Smooth muscle cell (in vitro differentiated cells): Measurements from ENCODE around the gene UBE2R2. TPM values are rescaled to one million over a fixed set of nuclear protein-coding genes. Genes with fewer than 3 reads are reported as not detected.
"Not testable (repeated sequence)": the region's sequence is repeated elsewhere in the genome, so short reads cannot be mapped to it uniquely, and the experiment has no call there.

ENCODE experiments used
- DNase-seq: peaks from one replicate; lab custom pipeline; 2025; ENCODE audit not compliant: unreplicated experiment; lab: John Stamatoyannopoulos, UW
- H2AFZ ChIP-seq: fragments of 200-600 bp; sonication (generic); 2 replicates; pipeline ENCODE4 v1.6.0; 2016; ENCODE audit warnings: antibody characterized with exemption, low read depth, mild to moderate bottlenecking
- H3F3A ChIP-seq: fragments of 200-600 bp; sonication (generic); 2 replicates; pipeline ENCODE4 v1.6.0; 2017; ENCODE audit warnings: antibody characterized with exemption, low read depth
- H3K27ac ChIP-seq: fragments of 200-600 bp; sonication (generic); 2 replicates; pipeline ENCODE4 v1.5.1; 2016; ENCODE audit warnings: low read depth, mild to moderate bottlenecking
- H3K27me3 ChIP-seq: fragments of 200-600 bp; sonication (generic); 2 replicates; pipeline ENCODE4 v1.6.1; 2016; ENCODE audit warnings: low read depth, mild to moderate bottlenecking
- H3K36me3 ChIP-seq: fragments of 200-600 bp; sonication (generic); 2 replicates; pipeline ENCODE4 v1.5.1; 2016; ENCODE audit warnings: low read depth
- H3K4me1 ChIP-seq: fragments of 200-600 bp; sonication (generic); 2 replicates; pipeline ENCODE4 v1.5.1; 2016; ENCODE audit warnings: low read depth
- H3K4me2 ChIP-seq: fragments of 200-600 bp; sonication (generic); 2 replicates; pipeline ENCODE4 v1.6.0; 2016; ENCODE audit warnings: mild to moderate bottlenecking
- H3K4me3 ChIP-seq: fragments of 200-600 bp; sonication (generic); 2 replicates; pipeline ENCODE4 v1.5.1; 2016; ENCODE audit warnings: mild to moderate bottlenecking
- H3K79me2 ChIP-seq: fragments of 200-600 bp; sonication (generic); 2 replicates; pipeline ENCODE4 v1.6.0; 2016; ENCODE audit warnings: low read depth, mild to moderate bottlenecking
- H3K9ac ChIP-seq: fragments of 200-600 bp; sonication (generic); 2 replicates; pipeline ENCODE4 v1.6.0; 2016; ENCODE audit warnings: low read depth
- H3K9me3 ChIP-seq: fragments of 200-600 bp; sonication (generic); replicated peaks from 2 replicates; pipeline ENCODE4 v1.5.1; 2016; ENCODE audit warnings: low read depth
- H4K20me1 ChIP-seq: fragments of 200-600 bp; sonication (generic); 2 replicates; pipeline ENCODE4 v1.6.0; 2016; ENCODE audit warnings: low read depth
- CTCF ChIP-seq: fragments of 200-600 bp; sonication (generic); IDR thresholded peaks from 2 replicates; pipeline ENCODE4 v1.5.1; 2017; ENCODE audit warnings: borderline replicate concordance, mild to moderate bottlenecking, antibody characterized with exemption; ENCODE audit not compliant: insufficient read depth, poor library complexity, severe bottlenecking
- WGBS: methylation state at CpG from one replicate; pipeline ENCODE4 v1.1.7; 2016; ENCODE audit warnings: low lambda C conversion rate; 5-methylcytosine and 5-hydroxymethylcytosine counted together
- polyA plus RNA-seq: library from polyadenylated mRNA; unstranded; fragments of >200 nt; fragmentation: Nextera tagmentation; extraction: Ambion mirVana; gene quantifications from 2 replicates; pipeline ENCODE4 v1.2.1, GENCODE V29; 2016
- total RNA-seq: library from RNA; depleted of rRNA; stranded (reverse); fragments of >200 nt; gene quantifications from 2 replicates; pipeline ENCODE4 v1.2.3, GENCODE V29; 2014

The UBE2R2 gene
- total and polyA plus RNA-seq, 2 experiments from 2014 or later, result 43.2 to 43.5 TPM

DNA sequence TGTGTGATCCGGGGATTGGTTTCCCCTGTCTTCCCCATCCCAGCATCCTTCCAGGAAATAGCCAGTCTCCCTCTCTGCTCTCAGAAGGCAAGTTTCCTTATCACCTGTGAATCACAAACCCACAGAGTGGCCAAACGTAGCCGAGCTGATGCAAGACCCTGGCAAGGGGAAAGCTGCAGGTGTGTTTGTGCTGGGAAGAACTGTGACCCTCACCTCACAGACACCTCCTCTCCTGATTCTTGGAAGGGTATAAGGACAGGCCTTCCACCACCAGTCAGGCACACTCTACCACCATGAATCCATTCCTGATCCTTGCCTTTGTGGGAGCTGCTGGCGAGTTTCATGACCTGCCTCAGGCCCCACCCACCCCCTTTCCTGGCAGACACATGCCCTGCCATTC lies 21.7 kb upstream of the UBE2R2 start, which contains the start of gene PRSS3:
Gene PRSS3 (plus strand): TSS at position 281 of the 400 bp plus-strand sequence. CDS start 13 bp downstream, at position 294.
- Histone ChIP-seq H3F3A (no peaks in the 10 kb centered on the region), H3K36me3 (no peaks in the 10 kb centered on the region), H3K9me3 (no peaks in the 10 kb centered on the region), H3K4me1 (no peaks in the 10 kb centered on the region), H3K27me3 (no peaks in the 10 kb centered on the region), H3K4me3 (no peak within 1 kb of the TSS), H3K79me2 (no peaks in the 10 kb centered on the region), H2AFZ (no peak within 1 kb of the TSS), H3K9ac (no peak within 1 kb of the TSS), H4K20me1 (no peaks in the 10 kb centered on the region), H3K4me2 (no peak within 1 kb of the TSS), H3K27ac (no peak within 1 kb of the TSS)
- DNase-seq, result no peak
- WGBS, result 73% methylated on average over 4 of the region's 4 CpGs
- TF ChIP-seq CTCF, result no peak

GRCh38 chr9:33795819-33796218 lies 21.1 kb upstream of the UBE2R2 start:
- Histone ChIP-seq H3K79me2 (no peaks in the 10 kb centered on the region), H3F3A (no peaks in the 10 kb centered on the region), H3K9ac (no peak overlapping the region), H2AFZ (no peak overlapping the region), H4K20me1 (no peaks in the 10 kb centered on the region), H3K27ac (no peak overlapping the region), H3K4me3 (no peak overlapping the region), H3K9me3 (no peaks in the 10 kb centered on the region), H3K27me3 (no peaks in the 10 kb centered on the region), H3K36me3 (no peaks in the 10 kb centered on the region), H3K4me2 (no peak overlapping the region), H3K4me1 (no peaks in the 10 kb centered on the region)
- no peak for DNase-seq
- TF ChIP-seq CTCF, result no peak
- WGBS, result 67% methylated on average over 4 of the region's 4 CpGs

GRCh38 chr9:33796679-33797078 lies 20.3 kb upstream of the UBE2R2 start:
- not testable (repeated sequence) for H3K4me2 ChIP-seq, H3K36me3 ChIP-seq, H3K27ac ChIP-seq, H3K9ac ChIP-seq, H4K20me1 ChIP-seq, H3F3A ChIP-seq, H3K4me1 ChIP-seq, H3K27me3 ChIP-seq, H3K79me2 ChIP-seq, H3K4me3 ChIP-seq, H3K9me3 ChIP-seq, H2AFZ ChIP-seq, DNase-seq
- 70% methylated on average over 5 of the region's 5 CpGs for WGBS

GRCh38 chr9:33797837-33798236 lies 19.1 kb upstream of the UBE2R2 start:
- no peaks in the 10 kb centered on the region for H3K27me3 ChIP-seq
- H3K4me1 ChIP-seq, result no peaks in the 10 kb centered on the region
- H3K9ac ChIP-seq, result no peak overlapping the region
- no peak overlapping the region for H3K4me3 ChIP-seq
- H3K9me3 ChIP-seq, result no peaks in the 10 kb centered on the region
- DNase-seq, result no peak
- H4K20me1 ChIP-seq, result no peaks in the 10 kb centered on the region
- WGBS, result 82% methylated on average over 8 of the region's 8 CpGs
- H3K36me3 ChIP-seq, result no peaks in the 10 kb centered on the region
- H3K4me2 ChIP-seq, result no peak overlapping the region
- no peak for TF ChIP-seq CTCF
- no peak overlapping the region for H2AFZ ChIP-seq
- H3K79me2 ChIP-seq, result no peaks in the 10 kb centered on the region
- no peak overlapping the region for H3K27ac ChIP-seq
- H3F3A ChIP-seq, result no peaks in the 10 kb centered on the region
